Caki2 (cell line): Measurements from ENCODE around the gene SLC6A17. TPM values are rescaled to one million over a fixed set of nuclear protein-coding genes. Genes with fewer than 3 reads are reported as not detected.

Source experiments
- DNase-seq: peaks from one replicate; pipeline ENCODE4 v3.0.0-alpha.2; 2015; ENCODE audit warnings: low read depth
- in situ Hi-C: cut with HindIII; loops from 2 replicates; pipeline ENCODE4 v1.10.0; 2016; ENCODE audit warnings: low sequenced_read_pairs, low pct_unique_long_range_greater_than_20kb, mixed read lengths
- total RNA-seq: library from RNA; depleted of rRNA; stranded (reverse); fragments of >200 nt; shearing (Covaris generic); gene quantifications from 2 replicates; pipeline ENCODE4 v1.2.3, GENCODE V29; 2014; ENCODE audit warnings: low replicate concordance

The SLC6A17 gene
- total RNA-seq, 1 experiment from 2014 or later, result 1.3 TPM

- in situ Hi-C loops, result no loop called here
- DNase-seq, result peak; percentile 31
Observed at GRCh38 chr1:110210604-110211495, 60.6 kb downstream of the SLC6A17 start.

DNA sequence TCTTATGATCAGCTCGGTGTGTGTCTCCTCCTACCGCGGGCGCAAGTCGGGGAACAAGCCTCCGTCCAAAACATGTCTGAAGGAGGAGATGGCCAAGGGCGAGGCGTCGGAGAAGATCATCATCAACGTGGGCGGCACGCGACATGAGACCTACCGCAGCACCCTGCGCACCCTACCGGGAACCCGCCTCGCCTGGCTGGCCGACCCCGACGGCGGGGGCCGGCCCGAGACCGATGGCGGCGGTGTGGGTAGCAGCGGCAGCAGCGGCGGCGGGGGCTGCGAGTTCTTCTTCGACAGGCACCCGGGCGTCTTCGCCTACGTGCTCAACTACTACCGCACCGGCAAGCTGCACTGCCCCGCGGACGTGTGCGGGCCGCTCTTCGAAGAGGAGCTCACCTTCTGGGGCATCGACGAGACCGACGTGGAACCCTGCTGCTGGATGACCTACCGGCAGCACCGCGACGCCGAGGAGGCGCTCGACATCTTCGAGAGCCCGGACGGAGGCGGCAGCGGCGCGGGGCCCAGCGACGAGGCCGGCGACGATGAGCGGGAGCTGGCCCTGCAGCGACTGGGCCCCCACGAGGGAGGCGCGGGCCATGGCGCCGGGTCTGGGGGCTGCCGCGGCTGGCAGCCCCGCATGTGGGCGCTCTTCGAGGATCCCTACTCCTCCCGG is 61.3 kb downstream of the SLC6A17 start:
- DNase-seq, result no peak
- in situ Hi-C loops, result no loop called here

DNA sequence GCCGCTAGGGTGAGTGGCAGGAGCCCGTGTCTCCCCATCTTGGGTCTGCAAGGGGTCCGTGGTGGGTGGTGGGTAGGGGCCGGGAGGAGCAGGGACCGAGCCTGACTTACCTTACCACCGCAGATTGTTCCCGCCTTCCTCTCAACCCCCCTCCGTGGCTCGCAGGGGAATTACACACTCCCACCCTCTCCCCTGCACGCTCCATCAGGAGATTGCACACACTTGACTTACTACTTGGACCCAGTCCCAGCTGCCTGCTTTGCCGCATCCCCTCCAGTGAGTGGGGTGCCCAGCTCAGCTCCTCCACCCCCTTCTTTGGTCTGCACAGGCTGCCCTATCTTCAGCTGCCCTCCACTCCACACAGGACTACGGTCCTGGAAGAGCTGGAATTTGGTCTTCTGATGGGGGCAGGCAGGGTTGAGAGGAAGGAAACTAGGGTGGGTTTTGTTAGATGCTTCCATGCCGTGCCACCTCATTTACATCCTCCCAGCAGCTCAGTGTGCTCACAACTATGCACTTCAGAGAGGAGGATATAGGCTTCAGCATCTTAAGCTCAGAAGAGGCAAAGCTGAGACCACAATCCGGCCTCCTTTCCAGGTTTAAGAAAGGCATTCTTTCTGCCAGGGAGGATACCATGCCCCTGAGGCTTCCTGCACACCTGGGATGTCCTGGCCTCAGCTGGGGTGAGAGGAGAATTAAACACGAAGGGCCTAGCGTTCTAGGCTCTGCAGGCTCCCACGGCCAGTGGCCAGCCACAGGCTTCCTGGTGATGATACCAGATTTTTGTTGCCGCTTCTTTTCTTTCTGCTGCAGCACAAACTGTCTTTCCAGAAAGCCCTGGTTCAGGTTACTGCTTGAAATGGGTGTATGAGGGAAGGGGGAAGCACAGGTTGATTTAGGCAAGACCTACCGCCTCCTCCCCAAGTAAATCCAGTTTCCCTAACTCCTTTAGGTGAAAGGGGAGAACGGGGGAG is 62.2 kb downstream of the SLC6A17 start:
- no peak for DNase-seq
- in situ Hi-C loops, result no loop called here

- no peak for DNase-seq
- in situ Hi-C loops, result no loop called here
Observed at GRCh38 chr1:110213143-110213540, 62.8 kb downstream of the SLC6A17 start.

- DNase-seq, result no peak
- in situ Hi-C loops, result no loop called here
Observed at GRCh38 chr1:110214454-110215404, 64.4 kb downstream of the SLC6A17 start.

- in situ Hi-C loops, result no loop called here
- DNase-seq, result no peak
Observed at GRCh38 chr1:110215621-110216515, 65.6 kb downstream of the SLC6A17 start.

DNA sequence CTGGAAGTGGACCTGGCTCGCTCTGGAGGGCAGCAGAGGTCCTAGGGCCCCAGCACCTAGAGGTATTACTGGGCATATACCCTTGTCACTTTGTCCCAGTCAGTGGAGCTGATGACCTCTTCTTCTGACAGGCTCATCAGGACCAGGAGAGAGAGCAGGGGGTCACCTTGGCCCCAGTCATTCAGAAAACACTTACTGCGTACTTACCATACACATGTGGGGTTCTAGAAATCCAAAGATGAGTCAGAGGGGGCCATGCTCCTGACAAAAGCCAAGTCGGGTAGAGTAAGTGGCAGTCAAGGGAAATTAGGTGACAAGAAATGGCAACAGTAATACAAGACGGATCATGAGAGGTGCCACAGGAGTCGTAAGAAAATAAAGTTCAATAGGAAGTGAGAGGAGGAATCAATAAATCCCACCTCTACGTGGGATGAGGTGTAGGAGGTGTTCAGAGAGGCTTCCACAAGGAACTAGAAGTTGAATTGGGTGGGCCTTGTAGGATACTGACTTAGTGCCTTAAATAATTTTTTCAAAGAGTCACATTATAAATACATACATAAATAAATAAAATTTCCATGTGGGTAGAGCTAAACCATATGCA is 66.7 kb downstream of the SLC6A17 start:
- DNase-seq, result no peak
- in situ Hi-C loops, result no loop called here

DNA sequence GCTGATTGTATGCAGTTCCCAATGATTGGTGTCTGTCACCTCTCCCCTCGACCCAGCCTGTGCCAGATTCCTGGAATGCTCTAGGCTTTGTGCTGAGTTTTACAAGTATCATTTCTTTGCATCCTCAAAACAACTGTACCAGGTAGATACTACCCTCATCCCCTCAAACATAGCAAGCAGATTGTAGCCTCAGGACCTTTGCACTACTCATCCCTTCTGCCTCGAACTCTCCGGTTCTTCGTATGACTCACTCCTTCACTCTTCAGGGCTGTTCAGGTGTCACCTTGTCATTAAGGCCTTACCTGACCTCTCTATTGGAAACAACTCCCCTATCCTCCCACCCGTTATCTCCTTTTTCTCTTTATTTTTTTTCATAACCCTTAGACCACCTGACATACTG is 67.8 kb downstream of the SLC6A17 start:
- no peak for DNase-seq
- in situ Hi-C loops, result no loop called here

DNA sequence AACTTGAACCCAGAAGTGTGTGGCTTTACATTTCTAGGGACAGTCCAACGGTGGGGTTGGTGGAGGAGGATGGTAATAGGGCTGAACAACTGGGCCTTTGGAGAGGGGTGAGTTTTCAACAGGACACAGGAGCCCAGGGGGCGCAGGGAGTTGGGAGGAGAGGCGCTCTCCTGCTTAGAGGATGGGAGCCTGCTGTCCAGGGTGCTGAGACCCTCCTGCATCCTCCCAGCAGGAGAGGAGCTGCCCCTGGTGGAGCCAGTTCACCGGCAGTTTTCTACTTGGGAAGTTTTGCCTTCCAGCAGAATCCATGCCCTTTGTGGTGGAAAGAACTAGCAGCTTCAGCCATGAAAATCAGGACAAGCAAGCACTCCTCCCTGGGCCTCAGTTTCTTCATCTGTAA is 68.4 kb downstream of the SLC6A17 start:
- in situ Hi-C loops, result no loop called here
- no peak for DNase-seq

DNA sequence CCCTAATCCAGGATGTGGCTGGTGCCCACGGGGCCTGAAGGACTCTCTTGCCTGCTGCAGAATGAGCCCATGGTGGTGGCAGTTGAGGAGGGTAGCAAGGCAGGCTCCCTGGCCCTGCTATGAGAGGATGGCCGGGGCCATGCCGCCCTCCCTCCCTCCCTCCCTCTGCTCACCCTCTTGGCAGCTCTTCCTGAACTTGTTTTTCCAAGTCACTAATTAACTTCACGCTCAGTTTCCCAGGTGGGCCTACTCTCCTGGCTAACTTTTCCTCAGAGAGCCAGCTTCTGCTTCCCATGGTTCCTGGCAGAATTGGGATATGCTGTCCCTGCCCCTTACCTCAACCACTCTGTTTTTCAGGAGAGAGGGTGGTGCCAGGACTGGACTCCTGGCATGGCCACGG is 70.0 kb downstream of the SLC6A17 start:
- DNase-seq, result peak; percentile 19
- in situ Hi-C loops, result no loop called here

DNA sequence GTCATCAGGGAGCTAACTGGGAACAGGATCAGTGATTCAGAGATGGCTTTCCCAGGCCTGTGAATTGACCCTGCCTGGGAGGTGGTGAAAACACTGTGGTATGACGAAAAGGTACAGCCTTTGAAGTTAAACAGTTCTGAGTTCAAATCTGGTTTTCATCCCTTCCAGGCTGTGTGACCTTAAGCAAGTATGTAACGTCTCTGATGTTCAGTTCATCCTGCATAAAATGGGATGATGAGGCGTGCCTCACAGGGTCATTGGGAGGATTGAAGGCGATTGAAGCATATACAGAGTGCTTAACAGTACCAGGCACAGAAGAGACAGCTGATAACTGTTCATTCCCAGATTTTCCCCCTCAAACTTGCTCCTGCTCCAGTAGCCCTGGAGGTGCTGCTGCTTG is 70.8 kb downstream of the SLC6A17 start:
- in situ Hi-C loops, result no loop called here
- no peak for DNase-seq

DNA sequence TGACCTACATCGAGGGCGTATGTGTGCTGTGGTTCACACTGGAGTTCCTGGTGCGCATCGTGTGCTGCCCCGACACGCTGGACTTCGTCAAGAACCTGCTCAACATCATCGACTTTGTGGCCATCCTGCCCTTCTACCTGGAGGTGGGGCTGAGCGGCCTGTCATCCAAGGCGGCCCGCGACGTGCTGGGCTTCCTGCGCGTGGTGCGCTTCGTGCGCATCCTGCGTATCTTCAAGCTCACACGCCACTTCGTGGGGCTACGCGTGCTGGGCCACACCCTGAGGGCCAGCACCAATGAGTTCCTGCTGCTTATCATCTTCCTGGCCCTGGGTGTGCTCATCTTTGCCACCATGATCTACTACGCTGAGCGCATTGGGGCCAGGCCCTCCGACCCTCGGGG is 72.8 kb downstream of the SLC6A17 start:
- in situ Hi-C loops, result no loop called here
- DNase-seq, result no peak

- in situ Hi-C loops, result no loop called here
- DNase-seq, result no peak
Observed at GRCh38 chr1:110223581-110223980, 73.3 kb downstream of the SLC6A17 start.

DNA sequence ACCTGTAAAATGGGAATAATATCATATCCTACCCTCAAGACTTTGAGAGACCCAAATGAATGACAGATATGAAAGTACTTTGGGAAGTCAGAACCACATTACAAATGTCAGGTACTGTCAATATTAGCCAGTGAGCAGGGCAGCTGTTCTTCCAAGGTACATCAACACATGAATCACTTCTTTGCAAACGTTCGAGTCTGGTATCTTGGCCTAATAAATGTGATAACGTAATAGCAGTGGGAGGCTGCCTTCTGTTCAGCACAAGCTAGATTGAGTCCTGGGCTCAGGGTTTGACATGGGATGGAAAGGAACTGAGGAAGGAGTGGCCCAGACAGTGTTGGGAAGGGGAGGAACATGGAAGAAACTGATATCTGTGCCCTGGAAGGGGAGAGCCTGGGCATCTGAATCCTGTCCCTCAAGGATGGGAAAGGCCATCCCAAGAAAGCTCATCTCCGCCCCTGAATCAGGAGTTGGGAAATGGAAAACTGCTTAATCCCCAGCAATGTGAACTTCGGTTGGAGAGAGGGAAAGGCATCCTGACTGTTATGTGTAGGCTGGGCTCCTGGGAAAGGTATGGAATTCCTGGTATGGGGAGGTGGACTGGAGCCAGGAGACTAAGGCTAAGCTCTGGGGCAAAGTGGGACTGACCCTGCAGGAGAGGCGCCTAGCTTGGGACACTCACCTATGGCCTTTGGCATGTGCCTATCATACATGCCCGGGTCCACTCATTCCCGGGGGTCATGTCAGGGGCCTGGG is 74.1 kb downstream of the SLC6A17 start:
- no peak for DNase-seq
- in situ Hi-C loops, result no loop called here

DNA sequence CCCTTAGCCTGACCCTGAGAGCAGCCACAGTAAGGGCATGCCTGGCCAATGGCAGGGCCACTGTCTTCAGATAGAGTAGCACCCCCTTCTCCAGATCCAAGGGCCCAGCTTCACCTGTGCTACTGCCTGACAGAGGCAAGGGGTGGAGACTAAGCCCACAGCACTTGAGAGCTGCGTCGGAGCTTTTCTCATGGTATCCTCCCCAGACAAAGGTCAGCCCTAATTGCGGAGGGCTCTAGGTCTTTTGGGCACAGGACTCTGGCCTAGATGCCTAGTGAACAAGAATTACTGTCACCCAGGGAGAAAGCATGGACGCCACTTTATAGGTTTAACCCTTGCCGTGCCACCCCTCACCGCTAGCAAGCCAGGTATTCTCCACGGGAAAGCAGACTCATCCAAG is 74.9 kb downstream of the SLC6A17 start:
- no peak for DNase-seq
- in situ Hi-C loops, result no loop called here
